GM18861 (cell line): Measurements from ENCODE around the gene TRIM29.

Experiments
- ATAC-seq: cut with Tn5 transposase; IDR thresholded peaks from one replicate; pipeline ENCODE4 v1.9.1; 2021; ENCODE audit not compliant: unreplicated experiment

TRIM29 gene

DNA sequence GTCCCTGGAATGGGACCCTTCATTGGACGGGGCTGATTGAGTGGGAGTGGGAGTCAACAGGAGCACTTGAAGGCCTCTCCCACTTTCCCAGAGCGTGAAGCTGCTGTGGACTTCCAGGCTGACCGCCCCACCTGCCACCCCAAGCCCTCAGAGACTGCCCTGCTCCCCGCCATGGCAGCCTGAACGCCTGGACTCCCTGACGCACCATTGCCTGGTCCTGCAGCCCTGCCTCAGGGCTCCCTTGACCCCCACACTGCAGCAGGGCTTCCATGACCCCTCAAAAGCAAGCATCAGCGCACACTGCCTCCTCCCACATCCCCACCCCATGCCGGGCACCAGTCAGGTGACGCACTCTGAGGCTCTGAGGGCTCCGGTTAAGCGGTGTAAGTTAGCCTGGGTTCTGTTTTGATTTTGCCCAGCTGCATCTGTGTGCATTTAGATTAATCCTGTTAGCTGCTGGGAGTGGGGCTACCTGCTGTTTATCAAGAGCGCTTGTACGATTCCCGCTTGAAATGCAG, 39.4 kb downstream of the TRIM29 start:
- no peak for ATAC-seq

DNA sequence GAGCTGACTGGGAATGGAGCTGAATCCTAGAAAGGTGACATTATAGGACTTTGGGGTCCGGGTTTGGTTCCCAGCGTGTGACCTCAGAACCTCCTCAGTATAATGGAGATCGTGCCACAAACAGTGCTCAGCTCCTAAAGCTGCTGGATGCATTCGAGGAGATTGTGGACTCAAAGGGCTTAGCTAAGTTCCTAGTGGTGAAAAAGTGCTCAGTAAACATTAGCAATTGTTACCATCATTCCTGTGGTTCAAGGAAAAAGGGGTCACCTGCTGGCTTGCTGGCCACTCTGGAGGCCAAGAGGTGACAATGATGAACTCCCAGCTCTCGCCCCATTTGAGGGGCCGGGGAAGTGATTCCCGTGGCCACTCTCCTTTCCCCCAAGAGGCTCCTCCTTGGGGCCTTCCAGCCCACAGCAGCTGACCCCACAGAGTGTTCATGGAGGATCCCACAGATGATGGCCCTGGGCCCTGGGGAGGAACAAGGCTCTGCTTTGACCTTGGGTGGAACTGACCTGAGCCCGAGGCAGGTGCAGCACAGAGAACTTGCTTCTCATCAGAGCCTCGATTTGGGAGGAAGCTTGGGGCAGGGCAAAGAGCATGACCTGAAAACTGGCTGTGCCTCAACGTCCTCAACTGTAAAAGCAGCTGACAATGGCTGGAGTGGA, 40.1 kb downstream of the TRIM29 start:
- no peak for ATAC-seq

DNA sequence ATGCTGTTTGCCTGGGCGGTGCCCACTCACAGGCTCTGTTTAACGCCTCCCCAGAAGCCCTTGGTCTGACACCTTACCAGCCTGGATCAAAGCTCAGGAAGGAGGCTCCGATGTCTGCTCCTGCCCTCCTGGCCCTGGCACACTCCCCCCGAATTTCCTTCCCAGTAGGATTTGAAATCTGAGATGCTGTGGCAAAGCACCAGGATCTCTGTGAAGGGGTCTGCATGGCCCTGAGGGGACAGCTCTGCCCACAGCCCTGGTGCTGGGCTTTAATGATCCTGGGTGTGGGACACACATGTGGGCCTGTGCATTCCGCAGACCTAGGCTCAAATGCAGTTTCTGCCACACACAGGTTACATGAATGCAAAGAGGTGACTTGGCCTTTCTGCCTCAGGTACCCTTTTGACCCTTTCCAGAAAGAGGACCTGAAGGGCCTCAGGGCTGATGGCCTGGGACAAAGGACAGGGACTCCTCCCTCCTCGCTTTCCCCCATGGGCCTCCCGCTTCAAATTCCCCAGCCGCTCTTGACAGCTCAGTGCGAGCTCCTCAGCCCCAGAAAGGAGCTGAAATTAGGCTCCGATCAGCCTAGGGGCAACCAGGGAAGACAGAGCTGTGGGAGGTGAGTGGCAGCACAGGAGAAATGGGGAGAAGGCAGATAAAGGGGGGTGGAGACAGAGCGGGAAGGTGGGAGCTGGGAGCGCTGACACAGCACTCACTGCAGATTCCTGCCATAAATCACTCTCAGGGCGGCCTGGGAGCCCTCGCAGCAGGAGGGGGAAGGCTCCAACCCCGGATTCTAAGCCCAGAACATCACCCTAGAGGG, 41.3 kb downstream of the TRIM29 start:
- ATAC-seq = no peak

DNA sequence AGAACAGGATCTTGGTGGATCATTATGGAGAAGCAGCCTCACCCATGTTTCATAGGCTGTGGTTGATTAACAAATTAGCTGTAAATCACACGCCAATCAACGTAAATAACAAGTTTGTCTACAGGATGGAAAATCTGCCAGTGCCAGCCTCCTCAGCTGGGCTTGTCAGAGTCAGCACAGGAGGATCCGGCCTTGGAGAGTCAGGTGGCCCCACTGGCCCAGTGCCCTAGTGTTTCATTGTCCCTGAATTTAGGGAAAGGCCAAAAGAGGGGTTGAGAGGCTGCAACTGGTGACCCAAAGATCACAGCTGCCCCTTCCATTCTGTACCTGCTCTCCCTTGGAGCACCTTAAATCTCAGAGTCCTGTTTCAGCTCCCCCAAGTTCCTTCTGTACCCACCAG, 42.4 kb downstream of the TRIM29 start:
- ATAC-seq = no peak

DNA sequence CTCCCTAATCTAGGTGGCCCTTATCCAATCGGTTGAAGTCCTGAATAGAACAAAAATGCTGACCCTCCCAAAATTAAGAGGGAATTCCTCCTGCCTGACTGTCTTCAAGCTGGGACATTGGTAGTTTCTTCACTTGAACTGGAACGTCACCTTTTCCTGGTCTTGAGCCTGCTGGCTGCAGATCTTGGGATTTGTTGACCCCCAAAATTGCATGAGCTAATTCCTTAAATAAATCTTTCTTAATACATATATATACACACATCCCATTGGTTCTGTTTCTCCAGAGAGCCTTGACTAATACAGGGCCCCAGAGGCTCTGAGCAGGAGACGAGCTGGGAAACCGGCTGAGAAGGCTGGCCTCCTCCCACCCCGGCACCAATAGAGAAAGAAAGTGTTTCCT, 46.2 kb downstream of the TRIM29 start:
- no peak for ATAC-seq

DNA sequence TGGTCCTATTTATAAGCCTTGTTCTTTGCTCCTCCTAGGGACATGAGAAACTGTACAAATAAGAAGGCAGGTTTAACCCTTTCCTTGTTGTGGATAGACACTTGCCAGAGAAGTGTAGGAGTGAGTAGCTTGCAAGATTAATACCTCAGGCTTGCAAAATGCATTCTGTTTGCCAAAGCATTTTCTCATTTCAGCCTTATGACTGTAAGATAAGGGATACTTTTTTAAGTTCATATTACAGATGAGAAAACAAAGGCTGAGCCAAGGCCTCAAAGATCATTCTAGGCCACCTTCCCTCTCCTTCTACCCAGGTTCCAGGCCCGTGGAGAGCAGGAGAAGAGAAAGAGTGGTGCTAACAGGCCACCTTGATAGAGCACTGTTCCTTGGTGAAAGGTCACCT, 46.8 kb downstream of the TRIM29 start:
- no peak for ATAC-seq

DNA sequence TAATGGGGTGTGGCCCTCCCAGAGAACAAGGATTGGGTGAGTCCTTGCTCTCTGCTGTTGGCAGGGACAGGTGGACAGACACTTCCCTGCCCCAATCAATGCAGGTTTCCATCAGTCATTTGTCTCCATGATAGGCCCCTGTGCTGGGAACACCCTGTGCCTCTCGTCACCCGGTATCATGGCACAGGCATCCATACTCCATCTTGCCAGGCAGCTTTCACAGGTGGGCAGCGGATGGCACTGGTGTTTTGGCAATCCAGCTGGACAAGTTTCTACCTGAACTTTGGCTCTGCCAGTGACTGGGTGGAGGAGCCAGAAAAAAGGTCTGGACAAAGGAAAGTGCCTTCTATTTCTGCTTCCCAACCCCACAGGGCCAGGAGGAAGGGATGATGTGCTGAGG, 47.5 kb downstream of the TRIM29 start:
- ATAC-seq = no peak

DNA sequence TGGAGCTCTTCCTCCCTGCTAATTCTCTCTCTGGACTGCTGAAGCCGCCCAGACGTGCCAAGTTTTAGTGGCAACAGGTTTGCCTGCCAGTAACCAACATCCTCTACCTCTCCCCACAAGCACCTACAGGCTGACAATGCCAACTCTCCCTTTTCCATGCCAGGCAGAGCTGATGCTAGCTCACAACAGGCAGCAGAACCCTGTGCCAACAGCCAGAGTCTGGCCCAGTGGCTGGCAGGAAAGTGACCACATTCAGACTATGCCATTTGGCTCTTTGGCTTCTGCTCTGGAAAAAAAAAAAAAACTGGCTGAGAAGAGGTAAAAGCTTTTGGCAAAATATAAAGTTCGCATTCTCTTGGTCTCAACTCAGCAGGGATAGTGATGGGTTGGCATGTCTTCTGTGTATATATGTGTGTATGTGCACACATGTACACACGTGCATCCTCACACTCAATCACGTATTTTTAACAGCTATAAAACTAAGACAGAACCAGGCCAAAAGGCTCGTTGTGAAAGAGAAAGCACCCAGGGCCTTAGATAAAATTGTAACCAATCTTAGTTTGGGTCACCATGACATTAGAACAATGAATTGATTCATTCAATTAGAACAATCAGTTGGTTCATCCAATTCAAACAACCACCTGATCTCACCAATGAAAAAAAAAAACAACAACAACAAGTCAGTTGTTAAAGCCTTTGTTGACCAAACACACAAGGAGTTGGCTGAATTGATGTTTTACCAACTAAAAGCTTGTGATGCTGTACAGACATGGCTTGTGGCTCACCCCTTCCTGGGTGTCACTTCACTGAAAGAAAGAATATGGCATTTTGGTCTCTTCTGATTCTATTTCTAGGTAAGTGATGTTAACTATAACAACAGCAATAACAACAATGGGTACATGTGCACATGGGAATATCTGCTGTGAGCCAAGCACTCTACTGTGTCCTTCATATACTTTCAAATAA, 48.6 kb downstream of the TRIM29 start:
- no peak for ATAC-seq

DNA sequence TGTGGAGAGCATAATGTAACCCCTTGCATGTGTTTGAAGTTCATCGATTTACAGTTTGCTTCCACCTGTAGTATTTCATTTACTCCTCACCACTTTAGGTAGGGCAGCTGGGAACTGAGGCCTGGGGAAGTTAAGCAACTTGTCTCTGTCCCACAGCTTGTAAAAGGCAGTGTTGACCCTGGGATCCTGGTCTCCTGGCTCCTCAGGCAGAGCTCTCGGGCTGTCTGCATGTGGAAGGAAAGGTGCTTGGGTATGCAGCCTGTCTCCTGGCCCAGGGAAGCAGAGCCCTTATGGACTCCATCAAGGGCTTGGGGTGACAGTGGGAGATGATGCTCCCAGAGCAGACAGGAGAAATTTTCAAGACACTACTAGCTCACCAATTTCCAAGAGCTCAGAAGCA, 49.9 kb downstream of the TRIM29 start:
- ATAC-seq = no peak

DNA sequence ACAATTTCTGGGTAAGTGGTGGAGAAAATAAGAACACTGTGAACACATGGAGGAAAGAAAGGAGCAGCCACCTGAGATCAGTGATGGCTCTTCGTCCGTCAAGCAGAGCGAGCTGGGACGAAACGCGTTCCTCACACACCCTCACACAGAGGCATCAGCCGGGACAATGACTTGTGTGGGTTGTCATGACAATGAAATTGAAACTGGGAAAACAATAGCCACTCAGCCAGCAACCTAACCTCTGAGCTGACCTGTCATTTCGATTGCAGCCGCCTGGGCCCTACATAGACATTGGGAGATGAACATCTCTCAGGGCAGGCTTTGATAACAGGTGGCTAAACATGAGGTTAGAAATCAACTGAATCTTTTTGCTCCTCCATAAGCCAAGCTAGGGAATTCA, 51.3 kb downstream of the TRIM29 start:
- no peak for ATAC-seq

DNA sequence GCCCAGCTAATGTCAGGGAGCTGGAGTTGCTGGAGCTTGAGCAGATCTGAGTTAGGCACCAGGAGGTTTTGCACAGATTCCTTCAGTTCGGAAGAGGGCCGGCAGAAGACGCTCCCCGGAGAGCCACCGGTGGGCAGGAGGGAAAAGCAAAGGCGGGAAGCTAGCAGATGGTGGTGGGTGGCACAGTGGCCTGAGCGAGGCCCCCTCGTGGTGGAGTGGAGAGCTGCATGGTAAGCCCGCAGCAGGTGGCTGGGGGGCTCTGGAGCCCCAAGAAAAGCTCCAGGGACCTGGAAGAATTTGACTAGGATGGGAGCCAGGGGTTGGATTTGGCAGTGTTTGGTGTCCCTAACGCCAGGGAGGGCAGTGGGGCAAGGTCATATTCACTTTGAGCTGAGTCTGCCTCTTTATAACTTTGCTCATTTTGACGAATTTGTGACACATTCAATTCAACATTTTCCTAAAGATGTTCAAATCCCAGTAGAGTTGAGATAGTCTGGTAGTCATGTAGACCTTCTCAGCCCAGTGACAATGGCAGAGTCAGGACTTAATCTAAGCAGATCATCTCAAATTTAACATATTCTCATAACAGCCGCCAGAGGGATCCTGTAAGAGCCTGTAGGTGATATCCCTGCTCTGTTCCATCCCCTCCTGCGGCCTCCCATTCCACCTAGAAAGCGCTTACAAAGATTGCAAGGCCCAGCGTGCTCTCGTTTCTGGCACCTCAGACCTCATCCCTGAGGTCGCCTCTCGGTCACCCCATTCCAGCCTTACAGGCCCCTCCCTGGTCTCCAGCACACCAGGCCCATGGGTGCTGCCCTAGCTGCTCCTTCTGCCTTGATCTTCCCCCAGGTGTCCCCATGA, 57.9 kb downstream of the TRIM29 start:
- ATAC-seq = no peak

DNA sequence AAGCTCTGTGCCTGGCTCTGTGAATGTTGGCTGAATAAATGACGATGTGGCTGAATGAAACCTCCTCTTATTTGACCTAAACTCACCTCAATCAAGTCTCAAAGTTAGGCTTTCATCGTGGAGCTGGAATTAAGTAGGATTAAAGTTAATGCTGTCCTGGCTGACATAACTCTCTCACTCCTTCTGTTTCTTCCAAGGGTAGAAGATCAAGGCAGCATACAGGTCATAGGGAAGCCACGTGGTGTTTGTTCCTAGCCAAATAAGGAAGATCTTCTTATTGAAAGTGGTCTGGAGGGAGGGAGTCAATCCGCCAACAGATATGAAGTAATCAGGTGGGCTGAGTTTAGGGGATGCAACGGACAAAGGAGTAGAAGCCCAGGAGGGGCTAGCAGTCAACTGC, 59.5 kb downstream of the TRIM29 start:
- no peak for ATAC-seq

DNA sequence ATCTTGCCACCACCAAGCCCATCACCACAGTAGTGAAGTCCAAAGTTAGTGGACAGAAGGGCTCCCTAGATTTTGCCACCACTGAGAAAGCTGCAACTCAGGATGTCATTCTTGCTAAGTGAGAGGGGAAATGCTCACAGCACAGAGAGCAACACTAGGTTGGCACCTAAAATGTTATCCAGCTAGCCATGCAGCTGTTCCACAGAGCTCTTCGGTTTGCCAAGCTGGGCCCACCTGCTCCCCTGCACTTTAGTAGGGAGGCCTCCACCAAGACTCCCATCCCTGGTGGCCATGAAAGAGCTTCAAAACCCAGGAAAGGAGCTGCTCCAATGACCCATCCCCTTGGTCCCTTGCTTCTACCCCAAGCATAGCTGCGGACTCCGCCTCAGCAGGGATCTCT, 63.8 kb downstream of the TRIM29 start:
- no peak for ATAC-seq

DNA sequence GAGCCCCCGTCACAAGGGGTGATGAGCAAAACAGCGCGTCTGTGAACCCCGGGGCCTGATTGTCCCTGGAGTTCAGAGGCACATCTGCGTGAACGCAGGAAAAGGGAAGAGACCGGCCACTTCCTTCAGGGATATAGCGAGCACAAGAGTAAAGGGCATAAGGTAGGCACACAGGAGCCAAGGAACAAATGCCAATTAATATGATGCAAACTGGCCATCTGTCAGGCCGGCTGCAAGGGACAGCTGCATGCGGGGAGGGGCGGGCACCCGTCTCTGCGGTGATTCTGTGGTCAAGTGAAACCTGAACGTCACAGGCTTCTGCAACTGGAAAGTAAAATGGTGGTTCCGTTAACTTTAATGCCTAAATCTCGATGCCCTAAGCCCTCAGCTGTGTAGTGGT, 64.7 kb downstream of the TRIM29 start:
- ATAC-seq = no peak

DNA sequence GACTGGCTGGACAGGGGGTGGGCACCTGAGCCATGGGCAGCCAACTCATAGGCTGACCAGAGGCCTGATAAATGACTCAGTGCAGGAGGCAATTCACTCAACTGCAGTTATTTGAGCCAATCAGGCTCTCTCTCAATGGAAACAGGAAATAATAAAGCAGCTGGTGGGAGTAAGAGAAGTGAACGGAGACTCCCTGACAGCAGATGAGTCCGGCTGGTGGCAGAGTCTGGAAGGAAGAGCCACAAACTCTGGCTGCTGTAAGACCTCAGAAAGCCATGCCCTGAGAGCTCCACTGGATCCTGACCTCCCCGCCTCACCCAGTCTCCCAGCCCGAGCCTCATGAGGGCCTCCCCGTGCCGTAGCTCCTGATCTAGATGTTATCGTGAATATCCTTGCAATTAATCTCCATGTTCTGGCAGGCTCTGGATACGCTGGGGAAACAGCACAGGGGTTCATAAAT, 69.8 kb downstream of the TRIM29 start:
- ATAC-seq = no peak

DNA sequence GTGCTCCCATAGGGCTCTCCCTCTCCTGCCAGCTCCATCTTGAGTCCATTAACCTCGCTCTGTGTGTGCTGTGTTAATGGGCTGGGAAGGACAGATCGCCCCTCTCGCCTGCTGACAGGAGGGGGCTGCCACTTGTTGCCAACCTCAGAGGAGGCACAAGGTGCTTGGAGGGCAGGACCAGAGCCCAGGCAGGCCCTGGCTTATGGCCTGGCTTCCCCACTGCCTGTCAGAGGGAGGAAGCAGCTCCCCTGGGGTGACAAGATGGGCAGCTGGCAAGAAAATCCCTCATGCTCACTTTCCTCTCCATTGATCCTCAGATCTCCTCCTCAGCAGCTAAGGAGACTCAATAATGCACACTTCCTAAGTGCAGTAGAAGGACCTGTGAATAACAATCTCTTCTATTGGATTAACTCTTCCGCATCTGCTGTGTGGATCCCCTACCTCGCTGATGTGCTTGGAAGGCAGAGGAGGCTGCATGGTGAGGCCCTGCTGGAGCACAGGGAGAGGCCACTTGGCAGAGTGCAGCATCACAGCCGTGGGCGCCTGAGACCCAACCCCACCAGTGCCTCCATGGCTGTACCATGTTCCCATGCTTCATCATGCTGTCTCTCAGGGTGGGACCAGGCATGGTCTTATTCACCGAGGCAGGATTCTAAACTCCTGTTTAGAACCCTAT, 70.3 kb downstream of the TRIM29 start:
- no peak for ATAC-seq

DNA sequence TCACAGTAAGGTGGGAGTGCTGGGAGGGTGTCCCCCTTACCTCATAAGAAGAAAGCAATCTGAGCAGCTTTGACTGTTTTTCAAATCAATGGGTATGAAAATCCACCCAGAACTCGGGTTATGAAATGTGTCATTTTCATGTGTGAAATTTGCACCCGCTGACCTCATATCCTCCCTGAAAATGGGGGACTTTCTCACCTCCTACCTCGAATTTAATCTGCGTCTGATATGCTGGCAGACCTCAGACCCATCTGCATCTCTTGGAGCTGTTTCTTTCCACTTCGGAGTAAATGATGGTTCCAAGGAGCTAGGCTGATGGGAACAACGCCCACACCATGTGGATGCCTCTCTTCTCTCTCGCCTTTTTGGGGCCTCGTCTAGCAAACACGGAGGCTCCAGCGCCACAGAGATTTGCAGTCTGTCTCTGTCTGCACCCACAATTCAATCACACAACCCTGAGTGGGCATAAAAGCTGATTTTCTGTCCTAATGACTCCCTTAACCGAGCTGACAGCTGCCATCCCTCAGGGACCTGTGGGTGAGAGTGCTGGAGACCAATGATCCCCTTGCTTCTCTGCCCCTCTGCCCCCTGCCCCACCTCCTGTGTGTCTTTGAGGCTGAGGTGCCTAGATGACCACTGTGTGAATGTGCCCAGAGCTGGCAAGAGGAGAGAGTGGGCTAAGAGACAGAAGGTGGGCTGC, 71.0 kb downstream of the TRIM29 start:
- ATAC-seq = no peak

DNA sequence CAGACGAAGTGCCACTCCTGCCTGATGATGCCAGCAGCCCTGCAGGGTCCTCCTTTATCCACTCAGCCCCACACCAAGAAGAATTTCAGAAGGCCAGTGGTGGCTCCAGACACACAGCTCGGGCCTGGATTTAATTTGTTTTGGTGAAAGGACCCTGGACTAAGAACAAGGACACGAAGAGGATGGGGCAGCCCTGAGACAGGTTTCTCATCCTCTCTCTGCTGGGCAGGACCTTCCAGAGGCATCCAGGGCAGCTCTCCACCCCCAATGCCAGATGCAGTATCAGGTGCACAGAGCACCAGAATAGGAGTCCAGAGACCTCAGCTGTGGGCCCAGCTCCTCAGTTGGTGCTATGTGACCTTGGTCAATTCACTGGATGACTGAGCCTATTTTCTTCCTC, 72.0 kb downstream of the TRIM29 start:
- ATAC-seq = no peak

DNA sequence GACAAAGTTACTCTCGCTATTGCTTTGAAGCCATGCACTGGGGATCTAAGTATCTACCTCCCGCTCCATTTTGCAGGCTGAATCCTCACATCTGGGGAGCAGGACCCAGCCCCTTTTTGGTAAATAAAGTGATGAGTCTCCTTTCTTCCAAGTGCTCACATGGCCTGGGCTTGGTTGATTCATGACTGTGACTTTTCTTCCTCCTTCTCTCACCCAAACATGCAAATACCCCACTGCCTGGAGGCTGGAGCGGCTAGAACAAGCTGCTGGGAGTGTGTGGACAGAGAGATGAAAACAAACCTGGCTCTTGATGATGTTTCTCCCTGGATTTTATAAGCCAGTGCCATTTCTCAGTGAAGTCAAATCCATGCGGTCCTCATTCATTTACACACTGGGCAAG, 72.7 kb downstream of the TRIM29 start:
- ATAC-seq = no peak
